ENCODE results near the gene NDOR1.

- no peak for TF ChIP-seq EP300 (IDR thresholded peaks at IDR 0.05; ENCODE audit: low read depth)
- TF ChIP-seq, protein P1, sequence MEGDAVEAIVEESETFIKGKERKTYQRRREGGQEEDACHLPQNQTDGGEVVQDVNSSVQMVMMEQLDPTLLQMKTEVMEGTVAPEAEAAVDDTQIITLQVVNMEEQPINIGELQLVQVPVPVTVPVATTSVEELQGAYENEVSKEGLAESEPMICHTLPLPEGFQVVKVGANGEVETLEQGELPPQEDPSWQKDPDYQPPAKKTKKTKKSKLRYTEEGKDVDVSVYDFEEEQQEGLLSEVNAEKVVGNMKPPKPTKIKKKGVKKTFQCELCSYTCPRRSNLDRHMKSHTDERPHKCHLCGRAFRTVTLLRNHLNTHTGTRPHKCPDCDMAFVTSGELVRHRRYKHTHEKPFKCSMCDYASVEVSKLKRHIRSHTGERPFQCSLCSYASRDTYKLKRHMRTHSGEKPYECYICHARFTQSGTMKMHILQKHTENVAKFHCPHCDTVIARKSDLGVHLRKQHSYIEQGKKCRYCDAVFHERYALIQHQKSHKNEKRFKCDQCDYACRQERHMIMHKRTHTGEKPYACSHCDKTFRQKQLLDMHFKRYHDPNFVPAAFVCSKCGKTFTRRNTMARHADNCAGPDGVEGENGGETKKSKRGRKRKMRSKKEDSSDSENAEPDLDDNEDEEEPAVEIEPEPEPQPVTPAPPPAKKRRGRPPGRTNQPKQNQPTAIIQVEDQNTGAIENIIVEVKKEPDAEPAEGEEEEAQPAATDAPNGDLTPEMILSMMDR (IDR thresholded peaks at IDR 0.05), result no peak
Observed at GRCh38 chr9:137212520-137212919, 7.0 kb downstream of the NDOR1 start.

Measured in transverse colon (tissue), 3 donors.